ENCODE data around the gene UNC13D. TPM values are rescaled to one million over a fixed set of nuclear protein-coding genes. Genes with fewer than 3 reads are reported as not detected.

UNC13D gene
- polyA plus RNA-seq, 1 donor (not counting 4 experiments of a cell fraction or from before 2014, with no cell fraction given) = 0.25 TPM

DNA sequence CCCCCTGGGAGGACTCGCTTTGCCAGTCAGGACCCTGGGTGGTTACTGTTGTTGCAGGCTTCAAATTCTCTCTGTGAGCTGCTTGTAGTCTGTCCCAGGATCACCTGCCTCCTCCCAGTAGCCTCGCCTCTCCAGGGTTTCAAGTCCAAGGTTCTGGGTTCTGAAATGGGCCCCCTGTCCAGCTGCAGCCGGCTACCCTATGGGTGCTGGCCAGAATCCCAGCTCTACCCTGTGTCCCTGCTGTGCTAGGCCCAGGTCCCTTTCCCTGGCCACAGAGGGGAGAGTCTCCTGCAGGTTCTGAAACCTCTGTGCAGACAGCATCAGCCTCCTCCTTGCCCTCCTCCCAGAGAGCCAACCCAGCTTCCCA, 21.4 kb downstream of the UNC13D start:
- TF ChIP-seq EZH2 (IDR thresholded peaks at IDR 0.05; ENCODE audit: low read length) (no peak), CTCF (optimal IDR thresholded peaks at IDR 0.05 in 1 of 3, IDR thresholded peaks at IDR 0.05 in 1 of 3, conservative IDR thresholded peaks at IDR 0.05 in 1 of 3; ENCODE audit: extremely low read depth in 1 of 3, insufficient read depth in 2 of 3, low read length in 3 of 3) (no peak)
- H3K9me3 ChIP-seq (ENCODE audit: control insufficient read depth, low read depth, low read length) = no peaks in the 10 kb centered on the region
- dilution Hi-C loops (cut with MboI; ENCODE audit: extremely low pct_ligation_motif_present, low sequenced_read_pairs) = no loop called here
- peaks cover 11% of the 10 kb centered on the region for H3K4me1 ChIP-seq (ENCODE audit: control insufficient read depth, extremely low read depth, insufficient read depth, low read length)
- no peaks in the 10 kb centered on the region for H4K20me1 ChIP-seq (ENCODE audit: control insufficient read depth, extremely low read depth, insufficient read depth, low read length)
- H3K27me3 ChIP-seq (ENCODE audit: control insufficient read depth, extremely low read depth, insufficient read depth, low read length) = no peaks in the 10 kb centered on the region
- no peaks in the 10 kb centered on the region for H3K79me2 ChIP-seq (ENCODE audit: control insufficient read depth, insufficient read depth, low read length)
- DNase-seq (ENCODE audit: low read depth, low spot score) (no peak), FAIRE-seq (no peak)
- no peak overlapping the region for H3K27ac ChIP-seq (ENCODE audit: control insufficient read depth, insufficient read depth, low read length)
- no peak overlapping the region for H3K9ac ChIP-seq (ENCODE audit: control insufficient read depth, extremely low read depth, insufficient read depth, low read length)
- H3K4me2 ChIP-seq (ENCODE audit: control insufficient read depth, extremely low read depth, insufficient read depth, low read depth, low read length) = no peak overlapping the region
- no peak overlapping the region for H3K4me3 ChIP-seq (ENCODE audit: control insufficient read depth in 2 of 3, extremely low read depth in 1 of 3, insufficient read depth in 2 of 3, low read depth in 1 of 3, low read length in 3 of 3)
- peaks cover 11 to 21% of the 10 kb centered on the region in 2 experiments for H3K36me3 ChIP-seq (ENCODE audit: control insufficient read depth in 2 of 2, extremely low read depth in 1 of 2, insufficient read depth in 2 of 2, low read length in 2 of 2)
- H2AFZ ChIP-seq (ENCODE audit: control insufficient read depth, low read length) = no peak overlapping the region
- H3K9me1 ChIP-seq (ENCODE audit: control insufficient read depth, extremely low read depth, insufficient read depth, low read length) = no peaks in the 10 kb centered on the region

DNA sequence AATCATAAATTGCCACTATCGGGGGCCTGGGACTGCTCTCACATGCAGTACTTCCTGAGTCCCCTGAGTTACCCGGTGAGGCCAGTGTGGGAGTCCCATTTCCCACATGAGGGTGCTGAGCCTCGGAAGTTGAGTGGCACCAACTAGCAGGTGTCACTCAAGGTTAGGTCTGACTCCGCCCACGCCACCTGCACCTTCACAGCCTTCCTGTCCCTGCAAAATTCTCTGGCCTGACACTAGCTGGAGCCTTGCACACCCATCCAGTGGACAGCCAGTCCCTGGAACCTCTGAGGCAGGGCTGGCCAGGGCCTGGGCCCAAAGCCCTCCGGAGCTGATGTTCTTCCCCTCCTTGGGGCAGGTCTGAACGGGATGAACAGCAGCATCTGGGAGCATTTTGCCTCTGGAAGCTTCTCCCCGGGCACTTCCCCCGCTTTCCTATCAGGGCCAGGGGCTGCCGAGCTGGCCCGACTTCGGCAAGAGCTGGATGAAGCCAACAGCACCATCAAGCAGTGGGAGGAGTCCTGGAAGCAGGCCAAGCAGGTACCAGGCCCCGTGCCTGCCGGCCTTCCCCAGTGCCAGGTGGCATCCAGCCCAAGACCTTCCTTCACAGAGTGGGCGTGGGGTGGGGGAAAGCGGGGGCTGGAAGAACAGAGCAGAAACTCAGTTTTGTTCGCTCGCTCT, 21.9 kb downstream of the UNC13D start:
- H3K36me3 ChIP-seq (ENCODE audit: control insufficient read depth in 2 of 2, extremely low read depth in 1 of 2, insufficient read depth in 2 of 2, low read length in 2 of 2) = peaks cover 11 to 23% of the 10 kb centered on the region in 2 experiments
- dilution Hi-C loops (cut with MboI; ENCODE audit: extremely low pct_ligation_motif_present, low sequenced_read_pairs) = no loop called here

More for the DNA sequence above, 21.9 kb downstream of the UNC13D start:
- Histone ChIP-seq H3K27me3 (ENCODE audit: control insufficient read depth, extremely low read depth, insufficient read depth, low read length) (no peaks in the 10 kb centered on the region), H3K9ac (ENCODE audit: control insufficient read depth, extremely low read depth, insufficient read depth, low read length) (no peak overlapping the region), H3K79me2 (ENCODE audit: control insufficient read depth, insufficient read depth, low read length) (no peaks in the 10 kb centered on the region), H3K4me3 (ENCODE audit: control insufficient read depth in 2 of 3, extremely low read depth in 1 of 3, insufficient read depth in 2 of 3, low read depth in 1 of 3, low read length in 3 of 3) (no peak overlapping the region), H3K4me1 (ENCODE audit: control insufficient read depth, extremely low read depth, insufficient read depth, low read length) (peaks cover 11% of the 10 kb centered on the region), H2AFZ (ENCODE audit: control insufficient read depth, low read length) (no peak overlapping the region), H3K9me3 (ENCODE audit: control insufficient read depth, low read depth, low read length) (no peaks in the 10 kb centered on the region), H4K20me1 (ENCODE audit: control insufficient read depth, extremely low read depth, insufficient read depth, low read length) (no peaks in the 10 kb centered on the region), H3K9me1 (ENCODE audit: control insufficient read depth, extremely low read depth, insufficient read depth, low read length) (no peaks in the 10 kb centered on the region), H3K27ac (ENCODE audit: control insufficient read depth, insufficient read depth, low read length) (no peak overlapping the region), H3K4me2 (ENCODE audit: control insufficient read depth, extremely low read depth, insufficient read depth, low read depth, low read length) (no peak overlapping the region)
- no peak for DNase-seq (ENCODE audit: low read depth, low spot score)
- TF ChIP-seq CTCF (optimal IDR thresholded peaks at IDR 0.05 in 1 of 3, IDR thresholded peaks at IDR 0.05 in 1 of 3, conservative IDR thresholded peaks at IDR 0.05 in 1 of 3; ENCODE audit: extremely low read depth in 1 of 3, insufficient read depth in 2 of 3, low read length in 3 of 3) = no peak
- no peak for TF ChIP-seq EZH2 (IDR thresholded peaks at IDR 0.05; ENCODE audit: low read length)
- no peak for FAIRE-seq
